ENCODE data around the gene CCR6.

CCR6 gene

GRCh38 chr6:167121335-167121841 is 1.5 kb upstream of the CCR6 start:
- DNase-seq: no peak

DNA sequence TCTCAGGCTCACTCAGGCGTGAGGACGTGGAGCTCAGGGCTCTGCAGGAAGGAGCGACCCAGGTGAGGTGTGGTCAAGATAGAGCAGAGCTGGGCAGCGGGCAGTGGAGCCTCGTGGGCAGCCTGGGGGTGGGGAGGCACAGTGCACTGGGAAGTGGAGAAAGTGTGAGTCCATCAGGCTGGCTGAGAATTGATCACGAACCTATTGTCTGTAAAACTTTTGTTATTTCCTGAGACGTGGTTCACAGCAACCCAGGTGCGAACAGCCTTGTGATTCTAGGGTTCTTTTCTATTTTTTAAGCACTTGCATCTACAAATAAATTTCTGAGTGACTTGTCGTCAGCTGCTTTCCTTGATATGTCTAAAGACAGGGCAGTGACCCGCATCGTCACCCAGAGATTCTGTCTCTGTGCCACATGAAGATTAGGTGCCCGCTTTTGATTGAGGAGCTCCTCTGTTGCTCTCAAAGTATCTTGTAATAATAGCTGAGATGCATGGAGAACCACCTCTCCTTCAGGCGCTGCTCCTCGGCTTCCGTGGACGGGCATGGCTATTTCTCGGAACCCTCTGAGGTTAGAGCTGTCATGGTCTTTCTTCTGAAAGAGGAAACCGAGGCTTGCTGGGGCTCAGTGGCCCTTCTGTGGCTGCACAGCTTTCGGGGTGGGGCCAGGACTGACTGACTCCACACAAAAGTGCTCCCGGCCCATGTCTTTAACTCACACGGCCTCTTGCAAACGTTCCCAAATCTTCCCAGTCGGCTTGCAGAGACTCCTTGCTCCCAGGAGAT is 662 bp upstream of the CCR6 start:
- no peak for DNase-seq

DNA sequence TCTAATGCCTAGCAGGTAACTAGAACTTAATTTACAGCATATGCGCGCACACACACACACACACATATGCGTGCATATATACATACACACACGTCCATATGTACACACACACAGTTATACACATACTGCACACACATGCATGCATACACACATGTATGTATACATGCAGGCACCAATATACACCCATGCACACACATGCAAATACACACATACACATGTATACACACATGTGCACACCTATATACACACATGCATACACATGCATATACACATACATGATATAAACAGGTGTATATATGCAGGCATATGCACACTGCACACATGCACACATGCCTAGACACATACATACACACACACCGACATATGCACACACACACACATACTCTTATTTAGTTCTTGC is 1.9 kb downstream of the CCR6 start:
- DNase-seq: no peak

GRCh38 chr6:167125410-167125809 is 2.5 kb downstream of the CCR6 start:
- no peak for DNase-seq

GRCh38 chr6:167125855-167126349 is 3.0 kb downstream of the CCR6 start:
- no peak for DNase-seq

- DNase-seq: no peak
Observed at GRCh38 chr6:167127785-167128531, 5.1 kb downstream of the CCR6 start.

GRCh38 chr6:167129159-167129558 is 6.3 kb downstream of the CCR6 start:
- DNase-seq: no peak

DNA sequence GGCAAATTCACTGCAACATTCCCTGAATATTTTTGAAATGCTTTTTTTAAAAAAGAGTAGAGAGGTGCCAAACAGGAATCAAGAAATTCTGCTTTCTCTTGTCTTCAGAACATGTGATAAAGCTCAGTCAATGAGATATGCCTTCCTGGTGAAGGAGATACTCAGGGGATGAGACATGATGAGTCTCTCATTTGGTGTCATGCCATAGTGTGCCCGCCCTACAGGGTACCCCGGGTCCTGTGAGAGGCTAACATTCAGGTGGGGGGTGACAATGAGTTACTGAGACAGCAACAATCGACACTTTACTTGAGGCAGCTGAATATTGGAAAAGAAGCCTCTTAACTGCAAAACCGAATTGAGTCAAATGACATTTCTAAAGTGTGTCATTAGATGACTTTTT is 6.7 kb downstream of the CCR6 start:
- DNase-seq: no peak

DNA sequence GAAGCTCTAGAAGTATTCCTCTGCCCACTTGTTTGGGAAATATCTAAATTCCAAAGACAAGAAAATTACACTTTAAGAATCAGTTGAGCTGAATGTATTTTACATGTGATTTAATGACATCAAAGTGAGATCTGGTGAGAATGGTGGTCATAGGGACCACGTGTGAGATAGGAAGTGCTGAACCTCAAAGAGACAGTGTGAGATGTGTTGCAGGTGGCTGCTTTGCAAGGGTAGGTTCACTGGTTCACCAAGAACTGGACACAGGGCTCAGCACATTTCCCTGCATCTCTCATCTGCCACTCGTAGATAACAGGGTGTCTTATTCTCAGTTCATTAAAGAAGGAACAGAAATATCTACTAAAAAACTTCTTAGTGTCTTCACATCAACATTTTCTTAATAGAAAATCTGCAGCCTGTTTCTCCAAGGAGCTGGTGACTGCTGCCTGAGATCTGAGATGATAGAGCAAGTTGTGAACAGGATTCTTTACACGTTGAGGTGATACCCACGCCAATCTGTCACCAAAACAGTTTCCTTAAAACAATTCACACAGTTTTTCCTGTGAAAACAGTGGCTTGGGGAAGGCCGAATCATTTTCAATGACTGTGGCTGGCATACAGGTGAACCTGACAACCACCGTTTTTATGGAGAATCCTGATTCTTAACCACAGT is 7.2 kb downstream of the CCR6 start:
- no peak for DNase-seq

DNA sequence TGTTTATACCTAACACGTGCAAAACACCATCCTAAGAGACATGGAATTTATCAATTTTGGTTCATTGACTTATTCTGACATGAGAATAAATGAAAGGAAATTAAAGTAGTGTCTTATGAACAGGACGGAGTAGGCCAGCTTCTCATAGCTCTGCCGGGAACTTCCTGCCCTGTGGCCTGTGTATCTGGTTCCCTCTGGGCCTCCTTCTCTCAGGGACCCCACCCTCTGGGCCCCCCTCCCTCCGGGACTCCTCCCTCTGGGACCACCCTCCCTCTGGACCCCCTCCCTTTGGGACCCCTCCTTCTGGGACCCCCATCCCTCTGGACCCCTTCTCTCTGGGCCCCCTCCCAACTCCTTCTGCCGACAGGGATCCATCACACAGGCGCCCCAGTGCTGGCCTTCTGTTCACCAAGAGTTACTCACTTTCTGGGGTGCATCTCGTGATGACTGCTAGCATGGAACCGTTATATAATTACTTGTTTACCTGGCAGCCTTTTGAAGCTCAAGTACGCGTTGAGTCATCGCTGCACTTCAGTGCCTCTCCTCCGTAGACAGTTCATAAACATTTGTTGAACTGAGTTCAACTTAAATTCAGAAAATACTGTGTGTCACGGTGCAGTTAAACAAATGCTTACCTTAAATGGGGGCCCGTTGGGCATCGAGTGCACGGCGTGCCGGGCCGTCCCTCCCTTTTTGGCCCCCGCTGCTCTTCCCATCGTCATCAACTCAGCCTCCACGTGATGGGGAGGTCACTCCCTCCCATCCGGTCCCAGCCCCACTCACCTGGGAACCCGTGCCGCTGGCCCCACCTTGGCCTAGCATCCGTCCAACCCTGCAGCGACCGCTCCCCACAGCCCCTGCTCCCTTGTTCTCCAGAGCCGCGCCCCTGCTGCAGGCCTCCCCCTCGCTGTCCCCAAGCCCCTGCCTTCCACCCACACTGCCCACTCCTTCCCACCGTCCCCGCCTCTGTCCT is 8.1 kb downstream of the CCR6 start:
- DNase-seq: no peak

- no peak for DNase-seq
Observed at GRCh38 chr6:167134448-167135328, 11.8 kb downstream of the CCR6 start.

- no peak for DNase-seq
Observed at GRCh38 chr6:167136376-167136775, 13.5 kb downstream of the CCR6 start.

GRCh38 chr6:167137081-167137480 is 14.2 kb downstream of the CCR6 start:
- DNase-seq: no peak

GRCh38 chr6:167137881-167138280 is 15.0 kb downstream of the CCR6 start:
- no peak for DNase-seq

DNA sequence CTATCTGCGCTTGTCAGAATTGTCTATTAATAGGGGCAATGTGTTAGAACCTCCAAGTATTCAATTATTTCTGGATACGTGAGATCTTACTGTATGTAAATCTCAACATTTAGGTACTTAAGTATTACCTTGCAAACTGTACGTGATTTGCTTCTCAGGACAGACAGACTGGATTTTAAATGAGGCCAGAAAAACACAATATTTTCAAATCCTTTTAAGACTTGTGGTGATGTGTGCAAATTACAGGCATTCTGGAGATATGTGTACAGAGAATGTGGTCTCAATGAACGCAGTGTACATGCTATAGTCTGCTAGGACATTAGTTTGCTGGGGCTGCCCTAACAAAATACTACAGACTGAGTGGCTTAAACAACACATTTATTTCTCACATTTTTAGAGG is 16.9 kb downstream of the CCR6 start:
- no peak for DNase-seq

DNA sequence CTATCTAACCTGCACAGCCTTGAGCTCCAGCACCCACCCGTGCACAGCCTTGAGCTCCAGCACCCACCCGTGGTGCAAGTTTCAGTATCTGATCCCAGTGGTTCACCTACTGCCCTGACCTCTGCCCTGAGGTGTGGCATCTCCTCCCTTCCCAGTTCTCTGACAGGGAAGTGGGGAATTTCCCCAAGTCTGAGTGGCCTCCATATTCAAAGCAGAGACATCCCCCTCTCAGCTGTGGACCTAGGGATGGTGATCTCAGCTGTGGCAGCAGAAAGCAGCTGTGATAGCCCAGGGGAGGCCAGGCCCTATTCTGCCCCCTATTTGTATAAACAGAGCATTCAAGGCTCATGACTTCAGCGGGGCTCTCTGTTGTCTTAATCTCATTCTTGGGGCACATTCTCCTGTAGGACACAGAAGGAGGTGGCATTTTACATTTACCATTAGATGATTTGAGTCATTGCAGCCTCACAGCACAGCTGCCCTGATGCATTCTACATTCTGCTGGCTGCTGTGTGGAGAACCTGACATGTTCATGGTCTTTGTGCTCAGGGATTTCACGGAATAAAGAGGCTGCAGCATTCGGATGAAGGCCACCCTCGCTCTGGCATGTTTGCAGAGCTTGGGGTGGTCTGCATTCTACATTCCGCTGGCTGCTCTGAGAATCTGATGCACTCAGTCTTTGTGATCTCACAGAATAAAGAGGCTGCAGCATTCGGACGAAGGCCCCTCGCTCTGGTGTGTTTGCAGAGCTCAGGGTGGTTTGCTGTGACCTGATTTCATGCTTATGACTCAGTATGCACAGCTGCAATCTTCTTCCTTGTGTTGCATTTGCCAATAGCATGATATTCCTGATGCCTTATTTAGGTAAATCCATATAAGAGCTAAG is 17.9 kb downstream of the CCR6 start:
- DNase-seq: no peak

DNA sequence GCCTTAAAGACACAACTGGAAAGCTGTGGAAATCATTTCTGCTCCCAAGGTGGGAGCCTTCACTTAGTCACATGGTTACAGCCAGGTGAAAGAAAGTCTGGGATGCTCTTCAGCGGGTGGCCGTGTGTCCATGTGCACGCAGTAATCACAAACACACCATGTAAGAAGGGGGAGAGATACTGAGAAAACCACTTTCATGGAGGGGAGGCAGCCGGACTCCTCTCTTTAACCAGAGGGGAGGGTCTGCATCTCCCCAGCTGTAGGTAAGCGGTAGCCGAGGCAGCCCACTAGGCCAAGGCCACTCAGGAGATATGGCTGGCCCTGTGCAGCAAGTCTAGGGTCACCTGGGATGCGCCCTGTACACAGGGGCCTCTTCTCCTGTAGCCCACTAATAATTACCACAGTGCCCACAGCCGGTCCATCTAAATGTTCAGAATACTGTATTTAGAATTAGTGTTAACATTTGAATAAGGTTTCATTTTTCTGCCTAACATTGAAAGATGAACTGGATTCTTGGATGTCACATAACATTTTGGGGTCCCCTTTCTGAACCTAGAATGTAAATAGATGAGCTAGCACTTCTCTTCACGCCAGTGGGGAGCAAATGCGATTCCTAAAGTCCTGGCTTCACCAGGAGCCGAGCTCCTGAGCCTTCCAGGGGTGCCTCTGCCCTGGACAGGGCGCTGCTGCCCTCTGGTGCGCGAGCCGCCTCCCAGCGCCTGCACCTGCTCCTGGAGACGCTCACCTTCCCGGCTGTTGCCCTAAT is 19.0 kb downstream of the CCR6 start:
- DNase-seq: peak; percentile 15

- no peak for DNase-seq
Observed at GRCh38 chr6:167142433-167142761, 19.5 kb downstream of the CCR6 start.

GRCh38 chr6:167143041-167143440 is 20.1 kb downstream of the CCR6 start:
- DNase-seq: no peak

- no peak for DNase-seq
Observed at GRCh38 chr6:167145461-167145860, 22.6 kb downstream of the CCR6 start.
